22Rv1 (cell line): ENCODE results near the gene PAGE2.
"Not testable (repeated sequence)": the region's sequence is repeated elsewhere in the genome, so short reads cannot be mapped to it uniquely, and the experiment has no call there.

ENCODE experiments used
- ZFX ChIP-seq: fragments of 450-650 bp; IDR thresholded peaks from 2 replicates; pipeline ENCODE4 v1.6.1; 2017; ENCODE audit warnings: antibody characterized with exemption, borderline replicate concordance
- TF ChIP-seq, protein P1 (sequence below): fragments of 450-650 bp; IDR thresholded peaks from 2 replicates; pipeline ENCODE4 v1.5.1; 2017; ENCODE audit warnings: mild to moderate bottlenecking

DNA sequence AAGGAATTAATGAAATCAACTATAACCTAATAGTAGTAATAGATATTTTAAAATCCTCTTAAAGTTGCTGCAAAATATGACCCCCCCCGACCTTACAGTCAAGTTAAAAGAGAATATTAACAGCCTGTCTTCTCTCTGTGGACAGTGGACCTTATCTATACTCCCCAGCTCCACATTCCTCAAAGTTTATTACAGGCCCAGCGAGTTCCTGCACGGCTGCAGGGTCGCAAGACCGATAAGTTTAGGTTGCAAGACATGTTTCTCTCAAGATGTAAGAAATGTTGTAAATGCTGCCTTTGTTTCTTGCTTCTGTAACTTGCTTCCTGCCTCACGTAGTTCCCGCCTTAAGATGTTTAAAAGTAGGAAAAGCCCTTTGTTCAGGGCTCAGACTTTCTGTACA lies 27.8 kb downstream of the PAGE2 start:
- TF ChIP-seq, protein P1, sequence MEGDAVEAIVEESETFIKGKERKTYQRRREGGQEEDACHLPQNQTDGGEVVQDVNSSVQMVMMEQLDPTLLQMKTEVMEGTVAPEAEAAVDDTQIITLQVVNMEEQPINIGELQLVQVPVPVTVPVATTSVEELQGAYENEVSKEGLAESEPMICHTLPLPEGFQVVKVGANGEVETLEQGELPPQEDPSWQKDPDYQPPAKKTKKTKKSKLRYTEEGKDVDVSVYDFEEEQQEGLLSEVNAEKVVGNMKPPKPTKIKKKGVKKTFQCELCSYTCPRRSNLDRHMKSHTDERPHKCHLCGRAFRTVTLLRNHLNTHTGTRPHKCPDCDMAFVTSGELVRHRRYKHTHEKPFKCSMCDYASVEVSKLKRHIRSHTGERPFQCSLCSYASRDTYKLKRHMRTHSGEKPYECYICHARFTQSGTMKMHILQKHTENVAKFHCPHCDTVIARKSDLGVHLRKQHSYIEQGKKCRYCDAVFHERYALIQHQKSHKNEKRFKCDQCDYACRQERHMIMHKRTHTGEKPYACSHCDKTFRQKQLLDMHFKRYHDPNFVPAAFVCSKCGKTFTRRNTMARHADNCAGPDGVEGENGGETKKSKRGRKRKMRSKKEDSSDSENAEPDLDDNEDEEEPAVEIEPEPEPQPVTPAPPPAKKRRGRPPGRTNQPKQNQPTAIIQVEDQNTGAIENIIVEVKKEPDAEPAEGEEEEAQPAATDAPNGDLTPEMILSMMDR: not testable (repeated sequence)
- TF ChIP-seq ZFX: not testable (repeated sequence)
